ENCODE measurements around the gene GDPGP1. TPM values are rescaled to one million over a fixed set of nuclear protein-coding genes. Genes with fewer than 3 reads are reported as not detected.
"Not testable (repeated sequence)": the region's sequence is repeated elsewhere in the genome, so short reads cannot be mapped to it uniquely, and the experiment has no call there.

The GDPGP1 gene
- polyA plus RNA-seq, 1 donor (not counting 4 experiments of a cell fraction or from before 2014, with no cell fraction given): 0.92 TPM

GRCh38 chr15:90187257-90187868 lies 46.6 kb upstream of the GDPGP1 start:
- Histone ChIP-seq H2AFZ (ENCODE audit: control insufficient read depth, low read length) (no peak overlapping the region), H3K9me3 (ENCODE audit: control insufficient read depth, low read depth, low read length) (no peaks in the 10 kb centered on the region), H3K4me3 (ENCODE audit: control insufficient read depth in 2 of 3, extremely low read depth in 1 of 3, insufficient read depth in 2 of 3, low read depth in 1 of 3, low read length in 3 of 3) (peak overlapping the region in 1 of 3 experiments; percentile 27), H3K27me3 (ENCODE audit: control insufficient read depth, extremely low read depth, insufficient read depth, low read length) (no peaks in the 10 kb centered on the region), H3K4me1 (ENCODE audit: control insufficient read depth, extremely low read depth, insufficient read depth, low read length) (peaks cover 57% of the 10 kb centered on the region), H3K79me2 (ENCODE audit: control insufficient read depth, insufficient read depth, low read length) (peaks cover 42% of the 10 kb centered on the region), H3K9ac (ENCODE audit: control insufficient read depth, extremely low read depth, insufficient read depth, low read length) (peak overlapping the region; percentile 44), H3K36me3 (ENCODE audit: control insufficient read depth in 2 of 2, extremely low read depth in 1 of 2, insufficient read depth in 2 of 2, low read length in 2 of 2) (no peaks in the 10 kb centered on the region), H3K9me1 (ENCODE audit: control insufficient read depth, extremely low read depth, insufficient read depth, low read length) (peaks cover 2% of the 10 kb centered on the region), H4K20me1 (ENCODE audit: control insufficient read depth, extremely low read depth, insufficient read depth, low read length) (no peaks in the 10 kb centered on the region), H3K4me2 (ENCODE audit: control insufficient read depth, extremely low read depth, insufficient read depth, low read depth, low read length) (peak overlapping the region; percentile 74), H3K27ac (ENCODE audit: control insufficient read depth, insufficient read depth, low read length) (peak overlapping the region; percentile 31)
- no peak for DNase-seq (ENCODE audit: low read depth, low spot score)
- dilution Hi-C loops (cut with MboI; ENCODE audit: extremely low pct_ligation_motif_present, low sequenced_read_pairs): no loop called here
- TF ChIP-seq CTCF (optimal IDR thresholded peaks at IDR 0.05 in 1 of 3, IDR thresholded peaks at IDR 0.05 in 1 of 3, conservative IDR thresholded peaks at IDR 0.05 in 1 of 3; ENCODE audit: extremely low read depth in 1 of 3, insufficient read depth in 2 of 3, low read length in 3 of 3): no peak
- no peak for TF ChIP-seq EZH2 (IDR thresholded peaks at IDR 0.05; ENCODE audit: low read length)
- FAIRE-seq: no peak

GRCh38 chr15:90188065-90188464 lies 45.9 kb upstream of the GDPGP1 start:
- FAIRE-seq; H3K4me3 ChIP-seq (ENCODE audit: control insufficient read depth in 2 of 3, extremely low read depth in 1 of 3, insufficient read depth in 2 of 3, low read depth in 1 of 3, low read length in 3 of 3): not testable (repeated sequence)

More at GRCh38 chr15:90188065-90188464, 45.9 kb upstream of the GDPGP1 start:
- H4K20me1 ChIP-seq (ENCODE audit: control insufficient read depth, extremely low read depth, insufficient read depth, low read length); H3K27ac ChIP-seq (ENCODE audit: control insufficient read depth, insufficient read depth, low read length); H3K9me1 ChIP-seq (ENCODE audit: control insufficient read depth, extremely low read depth, insufficient read depth, low read length); H3K4me2 ChIP-seq (ENCODE audit: control insufficient read depth, extremely low read depth, insufficient read depth, low read depth, low read length); dilution Hi-C loops (cut with MboI; ENCODE audit: extremely low pct_ligation_motif_present, low sequenced_read_pairs); DNase-seq (ENCODE audit: low read depth, low spot score); H2AFZ ChIP-seq (ENCODE audit: control insufficient read depth, low read length); H3K9me3 ChIP-seq (ENCODE audit: control insufficient read depth, low read depth, low read length); H3K27me3 ChIP-seq (ENCODE audit: control insufficient read depth, extremely low read depth, insufficient read depth, low read length); H3K36me3 ChIP-seq (ENCODE audit: control insufficient read depth in 2 of 2, extremely low read depth in 1 of 2, insufficient read depth in 2 of 2, low read length in 2 of 2); H3K9ac ChIP-seq (ENCODE audit: control insufficient read depth, extremely low read depth, insufficient read depth, low read length): not testable (repeated sequence)
- peaks cover 64% of the 10 kb centered on the region for H3K4me1 ChIP-seq (ENCODE audit: control insufficient read depth, extremely low read depth, insufficient read depth, low read length)
- peaks cover 46% of the 10 kb centered on the region for H3K79me2 ChIP-seq (ENCODE audit: control insufficient read depth, insufficient read depth, low read length)

Measured in keratinocyte (primary cell).